B cell (primary cell): ENCODE data around the gene GPR137B. TPM values are rescaled to one million over a fixed set of nuclear protein-coding genes. Genes with fewer than 3 reads are reported as not detected.

Source experiments
- ATAC-seq: fragments of 200-7000 bp; cut with Tn5 transposase; one replicate; pipeline ENCODE4 v1.10.0; 2021; ENCODE audit warnings: low read depth, mild to moderate bottlenecking, moderate number of reproducible peaks, moderate library complexity
- CTCF ChIA-PET: fragments of 350-600 bp; sonication (Branson Sonifier 250); formaldehyde crosslinking; loops from one replicate; lab custom pipeline; 2021; ENCODE audit warnings: antibody characterized with exemption, inconsistent platforms; lab: Charles Lee
- POLR2A ChIA-PET: fragments of 350-600 bp; sonication (Branson Sonifier 250); formaldehyde crosslinking; loops from one replicate; lab custom pipeline; 2021; ENCODE audit warnings: antibody characterized with exemption; lab: Charles Lee
- DNase-seq: peaks from one replicate; pipeline ENCODE4 v3.0.0; 2013
- H2AFZ ChIP-seq: 2 replicates; pipeline ENCODE4 v1.6.1; 2012; ENCODE audit warnings: mild to moderate bottlenecking, low read depth, low read length; ENCODE audit not compliant: insufficient read depth, poor library complexity, severe bottlenecking
- H3K27ac ChIP-seq, 2 donors: 1 replicate in 1 of 2; 2 replicates in 1 of 2; pipeline ENCODE4 v1.5.1; 2012 to 2013; ENCODE audit warnings: low read length in 2 of 2, mild to moderate bottlenecking in 2 of 2, moderate library complexity in 1 of 2
- H3K27me3 ChIP-seq, 4 experiments: fragments of 200-600 bp in 1 of 4; sonication (generic) in 1 of 4; replicated peaks in 1 of 4; 1 replicate in 2 of 4; 2 replicates in 2 of 4; pipeline versions ENCODE4 v1.6.1 to v1.7.0; 2013 to 2016; ENCODE audit warnings: low read length in 3 of 4, mild to moderate bottlenecking in 2 of 4, mixed read lengths in 1 of 4, moderate library complexity in 1 of 4; ENCODE audit not compliant: insufficient read depth in 4 of 4, control insufficient read depth in 3 of 4; ENCODE audit errors: control extremely low read depth in 1 of 4
- H3K36me3 ChIP-seq, 2 experiments: replicated peaks in 1 of 2; 1 replicate in 1 of 2; 2 replicates in 1 of 2; pipeline versions ENCODE4 v1.6.1 to v1.7.1; 2013; ENCODE audit warnings: low read length in 1 of 2; ENCODE audit not compliant: insufficient read depth in 2 of 2, control insufficient read depth in 1 of 2; ENCODE audit errors: control extremely low read depth in 1 of 2, extremely low read depth in 1 of 2
- H3K4me1 ChIP-seq, 2 donors: fragments of 200-600 bp in 1 of 2; sonication (generic) in 1 of 2; 1 replicate in 1 of 2; 2 replicates in 1 of 2; pipeline versions ENCODE4 v1.5.1 to v1.6.1; 2013 to 2017; ENCODE audit warnings: low read length in 2 of 2; ENCODE audit not compliant: control insufficient read depth in 2 of 2, insufficient read depth in 2 of 2
- H3K4me2 ChIP-seq: replicated peaks from 2 replicates; pipeline ENCODE3; 2012; ENCODE audit warnings: mild to moderate bottlenecking, low read depth, low read length; ENCODE audit not compliant: poor library complexity, severe bottlenecking
- H3K4me3 ChIP-seq, 5 experiments: fragments of 200-600 bp in 1 of 5; sonication (generic) in 1 of 5; 1 replicate in 3 of 5; 2 replicates in 2 of 5; pipeline versions ENCODE4 v1.5.1 to v1.7.0; 2011 to 2016; ENCODE audit warnings: low read length in 4 of 5, mild to moderate bottlenecking in 4 of 5, low read depth in 2 of 5, control low read depth in 1 of 5, moderate library complexity in 1 of 5; ENCODE audit not compliant: insufficient read depth in 1 of 5; ENCODE audit errors: control extremely low read depth in 1 of 5, extremely low read depth in 1 of 5
- H3K79me2 ChIP-seq: fragments of 200-600 bp; sonication (generic); one replicate; pipeline ENCODE4 v1.6.0; 2016; ENCODE audit warnings: low read length; ENCODE audit not compliant: control insufficient read depth, insufficient read depth
- H3K9ac ChIP-seq: fragments of 200-600 bp; sonication (generic); 2 replicates; pipeline ENCODE4 v1.6.1; 2017; ENCODE audit warnings: mild to moderate bottlenecking, low read length, moderate library complexity
- H3K9me3 ChIP-seq, 3 donors: one replicate each; pipeline versions ENCODE4 v1.6.1 to v1.7.1; 2013; ENCODE audit warnings: low read length in 2 of 3; ENCODE audit not compliant: control insufficient read depth in 2 of 3, insufficient read depth in 1 of 3; ENCODE audit errors: control extremely low read depth in 1 of 3
- H4K20me1 ChIP-seq: 2 replicates; pipeline ENCODE4 v1.6.0; 2012; ENCODE audit warnings: mild to moderate bottlenecking, low read length; ENCODE audit not compliant: insufficient read depth, control insufficient read depth, poor library complexity, severe bottlenecking
- H3K27ac Mint-ChIP-seq: one replicate; pipeline ENCODE4 v1.8.0; 2021; ENCODE audit warnings: mixed read lengths
- H3K27me3 Mint-ChIP-seq: one replicate; pipeline ENCODE4 v1.8.0; 2021; ENCODE audit warnings: mixed read lengths
- H3K4me1 Mint-ChIP-seq: one replicate; pipeline ENCODE4 v1.8.0; 2021; ENCODE audit warnings: mixed read lengths
- H3K4me3 Mint-ChIP-seq: one replicate; pipeline ENCODE4 v1.8.0; 2021; ENCODE audit warnings: mixed read lengths
- H3K9me3 Mint-ChIP-seq: one replicate; pipeline ENCODE4 v1.8.0; 2022; ENCODE audit warnings: mixed read lengths; ENCODE audit not compliant: insufficient read depth
- CTCF ChIP-seq: fragments of 200-600 bp; IDR thresholded peaks from one replicate; pipeline ENCODE4 v1.8.0; 2022; ENCODE audit warnings: antibody characterized with exemption, mild to moderate bottlenecking
- EZH2 ChIP-seq: IDR thresholded peaks from 2 replicates; pipeline ENCODE4 v1.6.1; 2012; ENCODE audit warnings: borderline replicate concordance, low read depth, mild to moderate bottlenecking, moderate library complexity, low read length; ENCODE audit not compliant: insufficient read depth, poor library complexity, severe bottlenecking
- WGBS: methylation state at CpG from one replicate; pipeline ENCODE4 v1.1.5; 2013; ENCODE audit warnings: missing lambda C conversion rate; ENCODE audit not compliant: insufficient coverage; 5-methylcytosine and 5-hydroxymethylcytosine counted together
- intact Hi-C: fragments of 100-400 bp; cut with micrococcal nuclease; formaldehyde crosslinking; loops from one replicate; pipeline ENCODE4 v1.10.0; 2022
- polyA plus RNA-seq: library from polyadenylated mRNA; depleted of rRNA; stranded (reverse); fragments of >200 nt; gene quantifications from 2 replicates; pipeline ENCODE4 v1.2.3, GENCODE V29; 2012
- total RNA-seq, 2 donors: library from RNA; stranded (reverse); fragments of 120-200 nt in 1 of 2; gene quantifications; 1 replicate in 1 of 2; 2 replicates in 1 of 2; pipeline versions ENCODE4 v1.2.3 to v1.2.4, GENCODE V29; 2013 to 2022

GPR137B gene
- total and polyA plus RNA-seq, 2 donors (not counting 1 experiment from before 2014, with no cell fraction given) = 1.5 to 11.8 TPM

GRCh38 chr1:236175642-236176336 lies 33.5 kb downstream of the GPR137B start:
- H3K4me2 ChIP-seq = no peak overlapping the region
- H3K36me3 ChIP-seq = no peaks in the 10 kb centered on the region
- H3K4me3 ChIP-seq = no peak overlapping the region
- TF ChIP-seq EZH2 (no peak), CTCF (no peak)
- no peaks in the 10 kb centered on the region for H3K9me3 ChIP-seq
- 66% methylated on average over 12 of the region's 12 CpGs for WGBS
- H3K27me3 ChIP-seq = no peaks in the 10 kb centered on the region
- ChIA-PET POLR2A (no interaction called here), CTCF (no interaction called here)
- no peak overlapping the region for H3K27ac ChIP-seq
- no peaks in the 10 kb centered on the region for H4K20me1 ChIP-seq
- H3K4me3 Mint-ChIP-seq = no peak overlapping the region
- H3K4me1 ChIP-seq = peaks cover 0 to 7% of the 10 kb centered on the region in 2 donors
- H3K4me1 Mint-ChIP-seq = peaks cover 10% of the 10 kb centered on the region
- intact Hi-C loops = no loop called here
- H3K79me2 ChIP-seq = no peaks in the 10 kb centered on the region
- H3K9ac ChIP-seq = no peak overlapping the region
- ATAC-seq = no peak
- no peaks in the 10 kb centered on the region for H3K9me3 Mint-ChIP-seq
- H3K27me3 Mint-ChIP-seq = no peaks in the 10 kb centered on the region
- H3K27ac Mint-ChIP-seq = no peak overlapping the region
- DNase-seq = no peak
- no peak overlapping the region for H2AFZ ChIP-seq
